Prostate gland (tissue), 2 donors: ENCODE measurements around the gene TAS1R1.

Experiments
- CTCF ChIP-seq, 4 experiments: fragments of 200-600 bp in 2 of 4; fragments of 450-650 bp in 2 of 4; sonication (generic) in 2 of 4; IDR thresholded peaks; 1 replicate in 3 of 4; 2 replicates in 1 of 4; pipeline ENCODE4 v1.5.1; 2016 to 2019; ENCODE audit warnings: antibody characterized with exemption in 4 of 4, mild to moderate bottlenecking in 2 of 4, moderate library complexity in 2 of 4
- POLR2A ChIP-seq: fragments of 450-650 bp; IDR thresholded peaks from one replicate; pipeline ENCODE4 v1.6.1; 2016; ENCODE audit warnings: antibody characterized with exemption, mild to moderate bottlenecking

GRCh38 chr1:6597777-6598131 is 42.6 kb downstream of the TAS1R1 start:
- TF ChIP-seq CTCF (IDR thresholded peaks at IDR 0.05): no peak
- no peak for TF ChIP-seq POLR2A
